Gastrocnemius medialis (tissue), 4 donors: ENCODE measurements around the gene EIF5AL1. TPM values are rescaled to one million over a fixed set of nuclear protein-coding genes. Genes with fewer than 3 reads are reported as not detected.

ENCODE experiments used
- ATAC-seq, 2 donors: fragments of 150-250 bp; one replicate each; pipeline ENCODE4 v1.9.1; 2016
- DNase-seq, 2 donors: peaks; one replicate each; pipeline ENCODE4 v3.0.0-alpha.2; 2019
- H3K27ac ChIP-seq, 4 donors: fragments of 200-600 bp; sonication (generic); 1 replicate in 1 of 4; 2 replicates in 3 of 4; pipeline ENCODE4 v1.5.1; 2016 to 2018; ENCODE audit warnings: mild to moderate bottlenecking in 2 of 4, moderate library complexity in 1 of 4
- H3K27me3 ChIP-seq, 3 donors: fragments of 200-600 bp; sonication (generic) in 2 of 3; 1 replicate in 1 of 3; 2 replicates in 2 of 3; pipeline versions ENCODE4 v1.5.1 to v1.6.0; 2016 to 2019; ENCODE audit warnings: mild to moderate bottlenecking in 1 of 3, moderate library complexity in 1 of 3
- H3K36me3 ChIP-seq, 2 donors: fragments of 200-600 bp; sonication (generic) in 1 of 2; one replicate each; pipeline ENCODE4 v1.5.1; 2017 to 2018
- H3K4me1 ChIP-seq, 2 donors: fragments of 200-600 bp; sonication (generic) in 1 of 2; one replicate each; pipeline ENCODE4 v1.5.1; 2016 to 2017; ENCODE audit warnings: mild to moderate bottlenecking in 2 of 2
- H3K4me3 ChIP-seq, 4 donors: fragments of 200-600 bp; sonication (generic) in 3 of 4; 1 replicate in 1 of 4; 2 replicates in 3 of 4; pipeline ENCODE4 v1.5.1; 2016 to 2019; ENCODE audit warnings: mild to moderate bottlenecking in 2 of 4
- H3K9me3 ChIP-seq, 3 donors: fragments of 200-600 bp; sonication (generic) in 2 of 3; 1 replicate in 1 of 3; 2 replicates in 2 of 3; pipeline ENCODE4 v1.5.1; 2016 to 2019
- CTCF ChIP-seq, 5 experiments: fragments of 450-650 bp in 3 of 5; fragments of 200-600 bp in 2 of 5; sonication (generic) in 2 of 5; IDR thresholded peaks in 4 of 5; conservative IDR thresholded peaks in 1 of 5; 1 replicate in 4 of 5; 2 replicates in 1 of 5; pipeline ENCODE4 v1.5.1; 2016 to 2019; ENCODE audit warnings: antibody characterized with exemption in 5 of 5, mild to moderate bottlenecking in 3 of 5, moderate library complexity in 3 of 5
- POLR2A ChIP-seq, 2 donors: fragments of 450-650 bp; IDR thresholded peaks; one replicate each; pipeline ENCODE4 v1.6.1; 2017; ENCODE audit warnings: antibody characterized with exemption in 2 of 2, mild to moderate bottlenecking in 2 of 2, moderate library complexity in 2 of 2
- in situ Hi-C, 4 donors: fragments of 200-750 bp; cut with MboI; loops; one replicate each; pipeline versions ENCODE4 v1.15.0 to v1.8.0; 2017; ENCODE audit warnings: low sequenced_read_pairs in 4 of 4
- intact Hi-C: fragments of 100-400 bp; cut with DNase I; formaldehyde crosslinking; loops from one replicate; pipeline ENCODE4 v1.15.1; 2023; ENCODE audit warnings: low total_unique reads
- total RNA-seq, 4 donors: library from RNA; depleted of rRNA; stranded (reverse); fragments of >200 nt; gene quantifications; one replicate each; pipeline versions ENCODE4 v1.1.0 to v1.2.3, GENCODE V29; 2016

EIF5AL1 gene
- total RNA-seq, 4 donors from 2014 or later = 0.13 to 0.75 (median 0.35) TPM

GRCh38 chr10:79475119-79475653 lies 37.1 kb upstream of the EIF5AL1 start:
- Histone ChIP-seq H3K27ac (no peak overlapping the region), H3K27me3 (no peaks in the 10 kb centered on the region), H3K4me3 (no peak overlapping the region), H3K4me1 (no peaks in the 10 kb centered on the region), H3K36me3 (no peaks in the 10 kb centered on the region), H3K9me3 (no peaks in the 10 kb centered on the region)
- in situ Hi-C loops = loop anchor here in 1 of 4 donors (5.0 kb wide), 1 partner anchor 103 kb away; no protein-coding TSS in a partner anchor
- DNase-seq (no peak), ATAC-seq (no peak)
- TF ChIP-seq POLR2A (IDR thresholded peaks at IDR 0.05) (no peak), CTCF (IDR thresholded peaks at IDR 0.05 in 4 of 5, conservative IDR thresholded peaks at IDR 0.05 in 1 of 5) (no peak)
- intact Hi-C loops = no loop called here

GRCh38 chr10:79475877-79476276 lies 36.5 kb upstream of the EIF5AL1 start:
- in situ Hi-C loops = loop anchor here in 1 of 4 donors (5.0 kb wide), 1 partner anchor 104 kb away; no protein-coding TSS in a partner anchor
- DNase-seq = no peak
- no peak for TF ChIP-seq POLR2A (IDR thresholded peaks at IDR 0.05)
- TF ChIP-seq CTCF (IDR thresholded peaks at IDR 0.05 in 4 of 5, conservative IDR thresholded peaks at IDR 0.05 in 1 of 5) = no peak

GRCh38 chr10:79476645-79477044 lies 35.7 kb upstream of the EIF5AL1 start:
- no peaks in the 10 kb centered on the region for H3K27me3 ChIP-seq
- no peak overlapping the region for H3K4me3 ChIP-seq
- no peaks in the 10 kb centered on the region for H3K4me1 ChIP-seq
- no peaks in the 10 kb centered on the region for H3K36me3 ChIP-seq
- no peaks in the 10 kb centered on the region for H3K9me3 ChIP-seq
- no peak for ATAC-seq
- intact Hi-C loops = no loop called here
- H3K27ac ChIP-seq = no peak overlapping the region
- in situ Hi-C loops = loop anchor here in 1 of 4 donors (5.0 kb wide), 1 partner anchor 104 kb away; no protein-coding TSS in a partner anchor
- TF ChIP-seq CTCF (IDR thresholded peaks at IDR 0.05 in 4 of 5, conservative IDR thresholded peaks at IDR 0.05 in 1 of 5) (no peak), POLR2A (IDR thresholded peaks at IDR 0.05) (no peak)
- no peak for DNase-seq

More at GRCh38 chr10:79475877-79476276, 36.5 kb upstream of the EIF5AL1 start:
- intact Hi-C loops = no loop called here
- no peaks in the 10 kb centered on the region for H3K4me1 ChIP-seq
- no peaks in the 10 kb centered on the region for H3K9me3 ChIP-seq
- H3K36me3 ChIP-seq = no peaks in the 10 kb centered on the region
- no peak for ATAC-seq
- H3K27me3 ChIP-seq = no peaks in the 10 kb centered on the region
- H3K4me3 ChIP-seq = no peak overlapping the region
- H3K27ac ChIP-seq = no peak overlapping the region

GRCh38 chr10:79477456-79477855 lies 34.9 kb upstream of the EIF5AL1 start:
- DNase-seq (no peak), ATAC-seq (no peak)
- Histone ChIP-seq H3K4me3 (no peak overlapping the region), H3K27ac (no peak overlapping the region), H3K9me3 (no peaks in the 10 kb centered on the region), H3K27me3 (no peaks in the 10 kb centered on the region), H3K36me3 (no peaks in the 10 kb centered on the region), H3K4me1 (peaks cover 0 to 2% of the 10 kb centered on the region in 2 donors)
- in situ Hi-C loops = loop anchor here in 1 of 4 donors (5.0 kb wide), 1 partner anchor 105 kb away; no protein-coding TSS in a partner anchor
- intact Hi-C loops = no loop called here
- TF ChIP-seq CTCF (IDR thresholded peaks at IDR 0.05 in 4 of 5, conservative IDR thresholded peaks at IDR 0.05 in 1 of 5) (no peak), POLR2A (IDR thresholded peaks at IDR 0.05) (no peak)
